ENCODE measurements around the gene TUBGCP5.

DNA sequence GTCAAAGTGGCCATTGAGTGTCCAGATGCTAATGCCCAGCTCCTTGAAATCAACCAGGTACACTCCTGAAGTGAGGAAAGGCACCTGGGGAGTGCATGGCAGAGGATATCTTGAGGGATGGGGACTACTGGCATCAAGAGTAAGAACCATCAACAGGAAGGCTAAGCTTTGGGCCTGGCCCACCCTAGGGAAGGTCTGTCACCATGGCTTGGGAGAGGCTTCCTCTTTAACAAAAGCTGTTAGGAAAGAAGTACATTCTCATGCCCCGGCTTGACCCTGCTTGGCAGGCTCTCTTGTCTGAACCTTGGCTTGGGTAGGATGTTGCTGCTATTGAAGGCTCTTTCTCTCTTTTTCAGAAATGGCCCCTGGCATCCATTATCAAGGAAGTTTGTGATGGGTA lies 43.7 kb upstream of the TUBGCP5 start:
- TF ChIP-seq, protein P1, sequence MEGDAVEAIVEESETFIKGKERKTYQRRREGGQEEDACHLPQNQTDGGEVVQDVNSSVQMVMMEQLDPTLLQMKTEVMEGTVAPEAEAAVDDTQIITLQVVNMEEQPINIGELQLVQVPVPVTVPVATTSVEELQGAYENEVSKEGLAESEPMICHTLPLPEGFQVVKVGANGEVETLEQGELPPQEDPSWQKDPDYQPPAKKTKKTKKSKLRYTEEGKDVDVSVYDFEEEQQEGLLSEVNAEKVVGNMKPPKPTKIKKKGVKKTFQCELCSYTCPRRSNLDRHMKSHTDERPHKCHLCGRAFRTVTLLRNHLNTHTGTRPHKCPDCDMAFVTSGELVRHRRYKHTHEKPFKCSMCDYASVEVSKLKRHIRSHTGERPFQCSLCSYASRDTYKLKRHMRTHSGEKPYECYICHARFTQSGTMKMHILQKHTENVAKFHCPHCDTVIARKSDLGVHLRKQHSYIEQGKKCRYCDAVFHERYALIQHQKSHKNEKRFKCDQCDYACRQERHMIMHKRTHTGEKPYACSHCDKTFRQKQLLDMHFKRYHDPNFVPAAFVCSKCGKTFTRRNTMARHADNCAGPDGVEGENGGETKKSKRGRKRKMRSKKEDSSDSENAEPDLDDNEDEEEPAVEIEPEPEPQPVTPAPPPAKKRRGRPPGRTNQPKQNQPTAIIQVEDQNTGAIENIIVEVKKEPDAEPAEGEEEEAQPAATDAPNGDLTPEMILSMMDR (IDR thresholded peaks at IDR 0.05; ENCODE audit: low read depth, low read length, poor library complexity, severe bottlenecking) = no peak
- TF ChIP-seq EZH2phosphoT487 (IDR thresholded peaks at IDR 0.05; ENCODE audit: borderline replicate concordance, low read length) = no peak

Measured in DOHH2 (cell line).